ENCODE data around the gene KCNAB2. TPM values are rescaled to one million over a fixed set of nuclear protein-coding genes. Genes with fewer than 3 reads are reported as not detected.
"Not testable (repeated sequence)": the region's sequence is repeated elsewhere in the genome, so short reads cannot be mapped to it uniquely, and the experiment has no call there.

The KCNAB2 gene
- total and polyA plus RNA-seq, 4 donors: 1.8 to 5.9 (median 4.5) TPM

- Histone ChIP-seq H3K36me3 (ENCODE audit: control insufficient read depth in 4 of 4, insufficient read depth in 3 of 4, low read depth in 1 of 4, low read length in 3 of 4) (no peaks in the 10 kb centered on the region), H3K4me1 (ENCODE audit: control insufficient read depth in 4 of 4, insufficient read depth in 4 of 4, low read length in 3 of 4) (no peaks in the 10 kb centered on the region), H3K9ac (ENCODE audit: low read depth in 1 of 2, low read length in 2 of 2) (no peak overlapping the region), H3K27me3 (ENCODE audit: control insufficient read depth in 4 of 4, insufficient read depth in 4 of 4, low read length in 3 of 4) (no peaks in the 10 kb centered on the region), H3K9me3 (ENCODE audit: control insufficient read depth in 4 of 4, low read length in 3 of 4) (no peaks in the 10 kb centered on the region), H3K4me3 (ENCODE audit: low read depth in 1 of 3, low read length in 3 of 3) (no peak overlapping the region), H3K27ac (ENCODE audit: low read depth in 1 of 2, low read length in 2 of 2) (no peak overlapping the region)
- no peak for DNase-seq (ENCODE audit: low spot score)
- WGBS: 91% methylated on average over 3 of the region's 3 CpGs
- TF ChIP-seq FOXA2 (IDR thresholded peaks at IDR 0.05) (no peak), RXRA (IDR thresholded peaks at IDR 0.05) (no peak), GABPA (IDR thresholded peaks at IDR 0.05 in 1 of 2, conservative IDR thresholded peaks at IDR 0.05 in 1 of 2) (no peak), YY1 (IDR thresholded peaks at IDR 0.05) (no peak), ZBTB33 (IDR thresholded peaks at IDR 0.05) (no peak), ATF3 (IDR thresholded peaks at IDR 0.05) (no peak), SP1 (IDR thresholded peaks at IDR 0.05) (no peak), REST (IDR thresholded peaks at IDR 0.05) (no peak), HNF4G (IDR thresholded peaks at IDR 0.05) (no peak), CTCF (IDR thresholded peaks at IDR 0.05; ENCODE audit: low read depth, low read length, missing input control) (no peak), MAX (IDR thresholded peaks at IDR 0.05) (no peak), JUND (IDR thresholded peaks at IDR 0.05) (no peak), EGR1 (IDR thresholded peaks at IDR 0.05; ENCODE audit: low read depth in 2 of 2) (no peak), HNF4A (conservative IDR thresholded peaks at IDR 0.05) (no peak)
Observed at GRCh38 chr1:6075748-6076147, 30.1 kb downstream of the KCNAB2 start.

GRCh38 chr1:6077061-6077460 lies 31.4 kb downstream of the KCNAB2 start:
- WGBS: 85% methylated on average over 8 of the region's 8 CpGs
- not testable (repeated sequence) for H3K4me1 ChIP-seq (ENCODE audit: control insufficient read depth in 4 of 4, insufficient read depth in 4 of 4, low read length in 3 of 4); H3K4me3 ChIP-seq (ENCODE audit: low read depth in 1 of 3, low read length in 3 of 3); H3K9ac ChIP-seq (ENCODE audit: low read depth in 1 of 2, low read length in 2 of 2); H3K36me3 ChIP-seq (ENCODE audit: control insufficient read depth in 4 of 4, insufficient read depth in 3 of 4, low read depth in 1 of 4, low read length in 3 of 4); H3K9me3 ChIP-seq (ENCODE audit: control insufficient read depth in 4 of 4, low read length in 3 of 4); DNase-seq (ENCODE audit: low spot score); H3K27me3 ChIP-seq (ENCODE audit: control insufficient read depth in 4 of 4, insufficient read depth in 4 of 4, low read length in 3 of 4); H3K27ac ChIP-seq (ENCODE audit: low read depth in 1 of 2, low read length in 2 of 2)

All from liver (tissue), 9 donors.